Activated CD8-positive, alpha-beta T cell treated with anti-CD3 and anti-CD28 coated beads, Interleukin-2, amount 10 ng/mL, durations not matched to agents 7 days and 5 days (primary cell): ENCODE measurements around the gene TRIL. TPM values are rescaled to one million over a fixed set of nuclear protein-coding genes. Genes with fewer than 3 reads are reported as not detected.

ENCODE experiments used
- ATAC-seq: fragments of 150-1000 bp; cut with Tn5 transposase; one replicate; pipeline ENCODE4 v1.10.0; 2021; ENCODE audit warnings: moderate library complexity
- CTCF ChIA-PET: fragments of 350-600 bp; sonication (Branson Sonifier 250); formaldehyde crosslinking; loops from one replicate; lab custom pipeline; 2021; ENCODE audit warnings: antibody characterized with exemption; lab: Charles Lee
- POLR2A ChIA-PET: fragments of 350-600 bp; sonication (Branson Sonifier 250); formaldehyde crosslinking; loops from one replicate; lab custom pipeline; 2021; ENCODE audit warnings: antibody characterized with exemption; lab: Charles Lee
- DNase-seq: peaks from one replicate; pipeline ENCODE4 v3.0.0-alpha.2; 2020
- H3K27ac Mint-ChIP-seq: one replicate; pipeline ENCODE4 v1.8.0; 2021; ENCODE audit warnings: mild to moderate bottlenecking, mixed read lengths
- H3K27me3 Mint-ChIP-seq: one replicate; pipeline ENCODE4 v1.8.0; 2021; ENCODE audit warnings: low read depth, mixed read lengths
- H3K36me3 Mint-ChIP-seq: one replicate; pipeline ENCODE4 v1.8.0; 2021; ENCODE audit warnings: low read depth, mixed read lengths
- H3K4me1 Mint-ChIP-seq: one replicate; pipeline ENCODE4 v1.8.0; 2021; ENCODE audit warnings: low read depth, mixed read lengths
- H3K4me3 Mint-ChIP-seq: one replicate; pipeline ENCODE4 v1.8.0; 2021; ENCODE audit warnings: mild to moderate bottlenecking, mixed read lengths
- H3K9me3 Mint-ChIP-seq: one replicate; pipeline ENCODE4 v1.8.0; 2022; ENCODE audit warnings: mixed read lengths; ENCODE audit not compliant: insufficient read depth
- total RNA-seq, 2 experiments: library from RNA; stranded (reverse); gene quantifications; one replicate each; pipeline ENCODE4 v1.2.3, GENCODE V29; 2021

TRIL gene
- not detected for total RNA-seq

GRCh38 chr7:28958235-28958979, at the start of gene TRIL:
Gene TRIL (minus strand): TSS chr7:28958330. CDS start chr7:28958046, 284 bp downstream.
- Mint-ChIP-seq H3K36me3 (peaks cover 6% of the 10 kb centered on the region), H3K4me1 (peaks cover 18% of the 10 kb centered on the region), H3K4me3 (peak within 1 kb of the TSS; percentile 22), H3K27me3 (peaks cover 59% of the 10 kb centered on the region), H3K27ac (no peak within 1 kb of the TSS), H3K9me3 (no peaks in the 10 kb centered on the region)
- DNase-seq (no peak), ATAC-seq (no peak)
- POLR2A ChIA-PET, result no interaction called here
- CTCF ChIA-PET, result interaction anchor here (1.3 to 2.7 kb wide), 4 partner anchors 32 to 148 kb away, joined by 3 to 22 read pairs (median 14); no protein-coding TSS in a partner anchor

- POLR2A ChIA-PET, result no interaction called here
- Mint-ChIP-seq H3K9me3 (no peaks in the 10 kb centered on the region), H3K36me3 (no peaks in the 10 kb centered on the region), H3K27me3 (peaks cover 8% of the 10 kb centered on the region), H3K4me3 (no peak overlapping the region), H3K27ac (no peak overlapping the region), H3K4me1 (no peaks in the 10 kb centered on the region)
- CTCF ChIA-PET, result no interaction called here
- DNase-seq, result no peak
- ATAC-seq, result no peak
These were observed 49.0 kb upstream of the TRIL start for GRCh38 chr7:29007127-29007526.

- ATAC-seq, result no peak
- no peaks in the 10 kb centered on the region for H3K36me3 Mint-ChIP-seq
These were observed 47.7 kb upstream of the TRIL start for GRCh38 chr7:29005829-29006228.

GRCh38 chr7:29005406-29005805, 47.3 kb upstream of the TRIL start:
- DNase-seq (no peak), ATAC-seq (no peak)
- Mint-ChIP-seq H3K36me3 (no peaks in the 10 kb centered on the region), H3K27ac (no peak overlapping the region), H3K27me3 (peaks cover 11% of the 10 kb centered on the region), H3K4me3 (no peak overlapping the region), H3K9me3 (no peaks in the 10 kb centered on the region), H3K4me1 (no peaks in the 10 kb centered on the region)
- POLR2A ChIA-PET, result no interaction called here
- CTCF ChIA-PET, result no interaction called here

More at GRCh38 chr7:29005829-29006228, 47.7 kb upstream of the TRIL start:
- CTCF ChIA-PET, result no interaction called here
- Mint-ChIP-seq H3K4me1 (no peaks in the 10 kb centered on the region), H3K9me3 (no peaks in the 10 kb centered on the region), H3K27ac (no peak overlapping the region), H3K27me3 (peaks cover 9% of the 10 kb centered on the region), H3K4me3 (no peak overlapping the region)
- POLR2A ChIA-PET, result no interaction called here
- no peak for DNase-seq

DNA sequence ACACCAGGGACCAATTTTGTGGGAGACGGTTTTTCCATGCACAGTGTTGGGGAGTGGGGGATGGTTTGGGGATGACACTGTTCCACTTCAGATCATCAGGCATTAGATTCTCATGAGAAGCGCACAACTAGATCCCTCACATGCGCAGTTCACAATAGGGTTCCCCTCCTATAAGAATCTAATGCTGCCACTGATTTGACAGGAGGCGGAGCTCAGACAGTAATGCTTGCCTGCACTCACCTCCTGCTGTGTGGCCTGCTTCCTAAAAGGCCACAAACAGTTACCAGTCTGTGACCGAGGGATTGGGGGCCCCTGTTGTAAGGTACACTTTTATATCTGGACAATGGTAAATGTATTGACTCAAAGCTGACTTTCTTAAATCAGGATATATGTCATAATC, 45.6 kb upstream of the TRIL start:
- H3K4me3 Mint-ChIP-seq, result no peak overlapping the region
- CTCF ChIA-PET, result no interaction called here
- no peak for ATAC-seq

DNA sequence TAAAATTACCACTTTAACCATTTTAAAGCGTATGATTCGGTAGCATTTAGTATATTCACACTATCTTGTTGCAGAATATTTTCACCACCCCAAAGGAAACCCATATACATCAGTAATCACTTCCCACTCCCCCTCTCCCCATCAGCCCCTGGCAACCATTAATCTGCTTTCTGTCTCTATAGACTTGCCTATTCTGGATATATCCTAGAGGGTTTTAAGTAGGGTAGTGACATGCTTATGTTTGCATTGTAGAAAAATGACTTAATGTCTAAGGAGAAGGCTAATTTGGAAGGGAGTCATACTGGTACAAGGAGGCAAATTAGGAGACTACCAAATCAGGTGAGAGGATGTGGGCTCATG, 42.6 kb upstream of the TRIL start:
- DNase-seq (no peak), ATAC-seq (no peak)
- Mint-ChIP-seq H3K9me3 (no peaks in the 10 kb centered on the region), H3K36me3 (no peaks in the 10 kb centered on the region), H3K27me3 (peaks cover 9% of the 10 kb centered on the region), H3K4me1 (no peaks in the 10 kb centered on the region), H3K4me3 (no peak overlapping the region), H3K27ac (no peak overlapping the region)
- ChIA-PET CTCF (no interaction called here), POLR2A (no interaction called here)

More for the DNA sequence above, 45.6 kb upstream of the TRIL start:
- H3K27me3 Mint-ChIP-seq, result peaks cover 11% of the 10 kb centered on the region
- POLR2A ChIA-PET, result interaction anchor here (0.6 kb wide), 1 partner anchor 134 kb away, joined by 3 read pairs; no protein-coding TSS in a partner anchor
- no peaks in the 10 kb centered on the region for H3K4me1 Mint-ChIP-seq
- no peak overlapping the region for H3K27ac Mint-ChIP-seq
- DNase-seq, result no peak
- H3K9me3 Mint-ChIP-seq, result no peaks in the 10 kb centered on the region
- no peaks in the 10 kb centered on the region for H3K36me3 Mint-ChIP-seq

- ChIA-PET POLR2A (no interaction called here), CTCF (no interaction called here)
- Mint-ChIP-seq H3K9me3 (no peaks in the 10 kb centered on the region), H3K4me3 (no peak overlapping the region), H3K36me3 (no peaks in the 10 kb centered on the region), H3K27me3 (peaks cover 9% of the 10 kb centered on the region), H3K27ac (no peak overlapping the region), H3K4me1 (no peaks in the 10 kb centered on the region)
- no peak for DNase-seq
- no peak for ATAC-seq
These were observed 42.0 kb upstream of the TRIL start for GRCh38 chr7:28999895-29000716.

DNA sequence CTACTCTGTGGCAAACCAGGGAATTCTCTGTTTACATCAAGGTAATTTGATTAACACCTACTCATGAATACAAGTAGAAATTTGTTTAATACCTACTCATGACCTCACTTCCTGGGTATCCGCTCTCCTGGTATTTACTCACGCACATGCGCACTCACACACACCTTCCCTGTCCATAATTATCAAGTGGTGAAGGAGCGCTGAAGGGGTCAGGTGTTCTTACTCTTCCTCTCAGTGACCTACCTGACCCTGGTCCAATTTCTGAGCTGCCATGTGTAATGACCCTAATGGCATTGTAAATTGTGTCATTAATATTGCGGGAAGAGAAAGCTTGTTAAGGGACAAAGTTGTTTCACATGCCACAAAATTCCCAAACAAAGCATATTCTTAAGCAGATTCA, 41.3 kb upstream of the TRIL start:
- DNase-seq (no peak), ATAC-seq (no peak)
- H3K27me3 Mint-ChIP-seq, result peaks cover 9% of the 10 kb centered on the region
- H3K4me3 Mint-ChIP-seq, result no peak overlapping the region
- no peaks in the 10 kb centered on the region for H3K4me1 Mint-ChIP-seq
- CTCF ChIA-PET, result no interaction called here
- POLR2A ChIA-PET, result no interaction called here
- H3K36me3 Mint-ChIP-seq, result no peaks in the 10 kb centered on the region
- no peak overlapping the region for H3K27ac Mint-ChIP-seq
- no peaks in the 10 kb centered on the region for H3K9me3 Mint-ChIP-seq

GRCh38 chr7:28998105-28998504, 40.0 kb upstream of the TRIL start:
- DNase-seq, result no peak
- ChIA-PET CTCF (no interaction called here), POLR2A (interaction anchor here (0.8 kb wide), 1 partner anchor 203 kb away, joined by 3 read pairs; no protein-coding TSS in a partner anchor)
- Mint-ChIP-seq H3K4me1 (no peaks in the 10 kb centered on the region), H3K27me3 (peaks cover 9% of the 10 kb centered on the region), H3K27ac (no peak overlapping the region), H3K36me3 (no peaks in the 10 kb centered on the region), H3K4me3 (no peak overlapping the region), H3K9me3 (no peaks in the 10 kb centered on the region)
- ATAC-seq, result no peak

GRCh38 chr7:28996836-28997235, 38.7 kb upstream of the TRIL start:
- H3K27me3 Mint-ChIP-seq, result peaks cover 8% of the 10 kb centered on the region
- no peak overlapping the region for H3K4me3 Mint-ChIP-seq
- CTCF ChIA-PET, result no interaction called here
- ATAC-seq, result no peak
- POLR2A ChIA-PET, result no interaction called here
- H3K27ac Mint-ChIP-seq, result no peak overlapping the region
- H3K36me3 Mint-ChIP-seq, result no peaks in the 10 kb centered on the region
- H3K4me1 Mint-ChIP-seq, result no peaks in the 10 kb centered on the region
- no peak for DNase-seq
- H3K9me3 Mint-ChIP-seq, result no peaks in the 10 kb centered on the region

GRCh38 chr7:28993371-28993770, 35.2 kb upstream of the TRIL start:
- no peaks in the 10 kb centered on the region for H3K36me3 Mint-ChIP-seq
- no peaks in the 10 kb centered on the region for H3K9me3 Mint-ChIP-seq
- no peak overlapping the region for H3K27ac Mint-ChIP-seq
- no peaks in the 10 kb centered on the region for H3K4me1 Mint-ChIP-seq
- H3K4me3 Mint-ChIP-seq, result no peak overlapping the region
- ATAC-seq, result no peak
- ChIA-PET CTCF (no interaction called here), POLR2A (no interaction called here)
- H3K27me3 Mint-ChIP-seq, result peaks cover 4% of the 10 kb centered on the region
- DNase-seq, result no peak

GRCh38 chr7:28992798-28993197, 34.7 kb upstream of the TRIL start:
- CTCF ChIA-PET, result no interaction called here
- no peak overlapping the region for H3K27ac Mint-ChIP-seq
- peaks cover 7% of the 10 kb centered on the region for H3K27me3 Mint-ChIP-seq
- DNase-seq (no peak), ATAC-seq (no peak)
- no peaks in the 10 kb centered on the region for H3K9me3 Mint-ChIP-seq
- POLR2A ChIA-PET, result no interaction called here
- H3K4me3 Mint-ChIP-seq, result no peak overlapping the region
- H3K4me1 Mint-ChIP-seq, result no peaks in the 10 kb centered on the region
- no peaks in the 10 kb centered on the region for H3K36me3 Mint-ChIP-seq
